Keratinocyte (primary cell): ENCODE data around the gene DOCK11.
"Not testable (repeated sequence)": the region's sequence is repeated elsewhere in the genome, so short reads cannot be mapped to it uniquely, and the experiment has no call there.

Source experiments
- CTCF ChIP-seq, 3 experiments: IDR thresholded peaks in 1 of 3; conservative IDR thresholded peaks in 1 of 3; optimal IDR thresholded peaks in 1 of 3; 2 replicates in 2 of 3; 3 replicates in 1 of 3; pipeline versions ENCODE3 to v1.5.1; 2011; ENCODE audit warnings: low read length in 3 of 3, mild to moderate bottlenecking in 3 of 3, moderate library complexity in 2 of 3, control low read depth in 1 of 3, inconsistent platforms in 1 of 3; ENCODE audit not compliant: insufficient read depth in 2 of 3; ENCODE audit errors: extremely low read depth in 1 of 3
- EZH2 ChIP-seq: IDR thresholded peaks from one replicate; pipeline ENCODE4 v1.6.1; 2012; ENCODE audit warnings: inconsistent platforms, mild to moderate bottlenecking, low read length, moderate library complexity

GRCh38 chrX:118582926-118583325, 87.3 kb downstream of the DOCK11 start:
- not testable (repeated sequence) for TF ChIP-seq CTCF (optimal IDR thresholded peaks at IDR 0.05 in 1 of 3, IDR thresholded peaks at IDR 0.05 in 1 of 3, conservative IDR thresholded peaks at IDR 0.05 in 1 of 3; ENCODE audit: extremely low read depth in 1 of 3, insufficient read depth in 2 of 3, low read length in 3 of 3); EZH2
